Thoracic aorta (tissue), 2 donors: ENCODE results near the gene TTBK1. TPM values are rescaled to one million over a fixed set of nuclear protein-coding genes. Genes with fewer than 3 reads are reported as not detected.

Experiments
- ATAC-seq: fragments of 150-250 bp; one replicate; pipeline ENCODE4 v1.8.0; 2017; ENCODE audit warnings: low read depth; ENCODE audit not compliant: insufficient number of reproducible peaks, low FRiP score
- DNase-seq: peaks from one replicate; pipeline ENCODE4 v3.0.0-alpha.2; 2020; ENCODE audit warnings: low spot score
- H3K27ac ChIP-seq, 2 donors: fragments of 200-600 bp; sonication (generic); 1 replicate in 1 of 2; 2 replicates in 1 of 2; pipeline ENCODE4 v1.5.1; 2016; ENCODE audit warnings: mild to moderate bottlenecking in 2 of 2, moderate library complexity in 2 of 2
- H3K27me3 ChIP-seq: fragments of 200-600 bp; sonication (generic); replicated peaks from 2 replicates; pipeline ENCODE4 v1.6.0; 2016; ENCODE audit warnings: mild to moderate bottlenecking; ENCODE audit not compliant: insufficient read depth
- H3K36me3 ChIP-seq: fragments of 200-600 bp; sonication (generic); one replicate; pipeline ENCODE4 v1.5.1; 2016
- H3K4me1 ChIP-seq, 2 donors: fragments of 200-600 bp; sonication (generic); 1 replicate in 1 of 2; 2 replicates in 1 of 2; pipeline versions ENCODE4 v1.5.1 to v1.6.0; 2016; ENCODE audit warnings: low read depth in 2 of 2, mild to moderate bottlenecking in 1 of 2; ENCODE audit not compliant: control insufficient read depth in 1 of 2
- H3K4me3 ChIP-seq: fragments of 200-600 bp; sonication (generic); 2 replicates; pipeline ENCODE4 v1.5.1; 2016; ENCODE audit warnings: mild to moderate bottlenecking
- H3K9me3 ChIP-seq: fragments of 200-600 bp; sonication (generic); 2 replicates; pipeline ENCODE4 v1.5.1; 2016
- total RNA-seq, 2 donors: library from RNA; depleted of rRNA; stranded (reverse); fragments of >200 nt; gene quantifications; one replicate each; pipeline versions ENCODE4 v1.1.0 to v1.2.3, GENCODE V29; 2016
- TF ChIP-seq, protein P1 (sequence below): fragments of 200-600 bp; sonication (generic); IDR thresholded peaks from one replicate; pipeline ENCODE4 v1.5.1; 2019; ENCODE audit warnings: antibody characterized with exemption

TTBK1 gene
- total RNA-seq, 2 donors from 2014 or later: not detected

DNA sequence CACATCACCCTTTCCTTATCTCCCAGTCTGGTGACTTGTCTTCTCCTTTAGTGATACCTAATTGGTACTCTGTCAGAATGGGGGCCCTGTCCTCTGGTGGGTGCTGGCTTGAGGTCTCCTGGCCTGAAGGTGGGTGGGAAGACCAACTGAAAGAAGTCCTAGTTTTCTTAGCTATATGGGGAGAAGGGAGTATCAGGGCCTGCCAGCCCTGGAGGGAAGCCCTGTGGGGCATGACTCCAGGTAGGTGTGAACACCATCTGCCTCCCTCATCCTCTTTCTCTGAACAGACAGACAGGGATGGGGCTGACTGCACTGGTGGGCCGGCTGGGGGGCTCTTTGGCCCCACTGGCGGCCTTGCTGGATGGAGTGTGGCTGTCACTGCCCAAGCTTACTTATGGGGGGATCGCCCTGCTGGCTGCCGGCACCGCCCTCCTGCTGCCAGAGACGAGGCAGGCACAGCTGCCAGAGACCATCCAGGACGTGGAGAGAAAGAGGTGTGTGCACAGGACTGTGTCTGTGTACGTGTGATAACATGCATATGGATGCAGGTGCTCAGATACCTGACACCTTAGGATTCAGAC is 60.6 kb downstream of the TTBK1 start:
- H3K4me1 ChIP-seq: peaks cover 0 to 8% of the 10 kb centered on the region in 2 donors
- H3K4me3 ChIP-seq: no peak overlapping the region
- no peaks in the 10 kb centered on the region for H3K27me3 ChIP-seq
- no peaks in the 10 kb centered on the region for H3K9me3 ChIP-seq
- ATAC-seq (no peak), DNase-seq (no peak)
- no peaks in the 10 kb centered on the region for H3K36me3 ChIP-seq
- TF ChIP-seq, protein P1, sequence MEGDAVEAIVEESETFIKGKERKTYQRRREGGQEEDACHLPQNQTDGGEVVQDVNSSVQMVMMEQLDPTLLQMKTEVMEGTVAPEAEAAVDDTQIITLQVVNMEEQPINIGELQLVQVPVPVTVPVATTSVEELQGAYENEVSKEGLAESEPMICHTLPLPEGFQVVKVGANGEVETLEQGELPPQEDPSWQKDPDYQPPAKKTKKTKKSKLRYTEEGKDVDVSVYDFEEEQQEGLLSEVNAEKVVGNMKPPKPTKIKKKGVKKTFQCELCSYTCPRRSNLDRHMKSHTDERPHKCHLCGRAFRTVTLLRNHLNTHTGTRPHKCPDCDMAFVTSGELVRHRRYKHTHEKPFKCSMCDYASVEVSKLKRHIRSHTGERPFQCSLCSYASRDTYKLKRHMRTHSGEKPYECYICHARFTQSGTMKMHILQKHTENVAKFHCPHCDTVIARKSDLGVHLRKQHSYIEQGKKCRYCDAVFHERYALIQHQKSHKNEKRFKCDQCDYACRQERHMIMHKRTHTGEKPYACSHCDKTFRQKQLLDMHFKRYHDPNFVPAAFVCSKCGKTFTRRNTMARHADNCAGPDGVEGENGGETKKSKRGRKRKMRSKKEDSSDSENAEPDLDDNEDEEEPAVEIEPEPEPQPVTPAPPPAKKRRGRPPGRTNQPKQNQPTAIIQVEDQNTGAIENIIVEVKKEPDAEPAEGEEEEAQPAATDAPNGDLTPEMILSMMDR: no peak
- H3K27ac ChIP-seq: no peak overlapping the region

DNA sequence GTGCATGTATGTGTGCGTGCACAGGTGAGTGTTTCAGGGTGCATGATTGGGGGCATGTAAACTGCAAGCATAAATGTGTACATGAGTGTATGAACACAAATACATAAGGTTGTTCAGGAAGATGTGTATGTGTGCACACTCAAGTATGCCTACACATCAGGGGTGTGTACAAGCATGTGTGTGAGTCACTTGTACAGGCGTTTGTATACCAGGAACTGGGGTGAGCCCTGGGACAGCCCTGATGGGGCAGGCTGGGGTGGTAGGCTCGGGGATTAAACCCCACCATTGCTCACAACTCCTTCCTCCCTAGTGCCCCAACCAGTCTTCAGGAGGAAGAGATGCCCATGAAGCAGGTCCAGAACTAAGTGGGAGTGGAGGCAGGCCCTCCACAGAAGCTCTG is 61.1 kb downstream of the TTBK1 start:
- Histone ChIP-seq H3K4me1 (peaks cover 0 to 11% of the 10 kb centered on the region in 2 donors), H3K9me3 (no peaks in the 10 kb centered on the region), H3K27me3 (no peaks in the 10 kb centered on the region), H3K36me3 (no peaks in the 10 kb centered on the region), H3K4me3 (no peak overlapping the region), H3K27ac (no peak overlapping the region)
- ATAC-seq (no peak), DNase-seq (no peak)
- TF ChIP-seq, protein P1: no peak

DNA sequence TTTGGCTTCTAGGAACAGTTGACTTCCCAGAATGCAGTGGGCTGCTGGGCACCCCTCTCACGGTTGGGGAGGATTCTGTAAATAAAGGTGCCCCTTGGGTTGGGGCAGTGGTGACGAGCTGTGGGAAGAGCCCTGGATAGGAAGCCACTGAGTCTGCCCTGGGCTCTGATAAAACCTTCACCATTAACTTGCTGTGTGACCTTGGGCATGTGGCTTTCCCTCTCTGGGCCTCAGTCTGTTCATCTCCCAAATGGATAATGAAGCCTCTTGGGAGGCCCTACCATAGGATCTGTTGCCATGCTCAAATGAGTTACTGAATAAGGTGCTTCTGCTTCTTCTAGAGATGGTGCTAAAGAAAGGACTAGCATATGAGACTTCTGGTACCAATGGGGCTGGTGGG is 61.6 kb downstream of the TTBK1 start:
- no peak overlapping the region for H3K27ac ChIP-seq
- no peaks in the 10 kb centered on the region for H3K36me3 ChIP-seq
- no peak for DNase-seq
- H3K4me3 ChIP-seq: no peak overlapping the region
- no peaks in the 10 kb centered on the region for H3K9me3 ChIP-seq
- TF ChIP-seq, protein P1: no peak
- H3K27me3 ChIP-seq: no peaks in the 10 kb centered on the region
- peaks cover 0 to 11% of the 10 kb centered on the region in 2 donors for H3K4me1 ChIP-seq
- ATAC-seq: no peak

DNA sequence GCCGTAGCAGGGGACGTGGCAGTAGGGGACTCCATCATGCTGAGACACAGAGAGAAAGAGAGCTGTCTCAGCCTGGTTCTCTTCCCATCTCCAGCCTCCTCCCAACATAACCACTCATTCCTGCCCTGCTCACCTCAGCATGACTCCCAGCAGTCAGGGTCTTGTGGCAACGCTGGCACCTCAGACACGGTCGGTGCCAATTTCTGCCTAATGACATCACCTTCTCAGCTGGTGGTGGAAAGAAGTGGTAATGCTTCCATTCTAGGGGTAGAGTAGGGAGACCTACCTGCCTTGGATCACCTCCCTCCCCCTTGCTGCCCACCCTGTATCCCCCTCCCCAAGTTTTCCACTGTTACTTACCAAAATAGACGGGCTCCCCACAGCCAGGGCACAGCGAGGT is 62.8 kb downstream of the TTBK1 start:
- H3K27me3 ChIP-seq: no peaks in the 10 kb centered on the region
- DNase-seq: no peak
- no peaks in the 10 kb centered on the region for H3K9me3 ChIP-seq
- H3K4me3 ChIP-seq: no peak overlapping the region
- no peak overlapping the region for H3K27ac ChIP-seq
- peaks cover 0 to 11% of the 10 kb centered on the region in 2 donors for H3K4me1 ChIP-seq
- TF ChIP-seq, protein P1: no peak
- ATAC-seq: no peak
- H3K36me3 ChIP-seq: no peaks in the 10 kb centered on the region

DNA sequence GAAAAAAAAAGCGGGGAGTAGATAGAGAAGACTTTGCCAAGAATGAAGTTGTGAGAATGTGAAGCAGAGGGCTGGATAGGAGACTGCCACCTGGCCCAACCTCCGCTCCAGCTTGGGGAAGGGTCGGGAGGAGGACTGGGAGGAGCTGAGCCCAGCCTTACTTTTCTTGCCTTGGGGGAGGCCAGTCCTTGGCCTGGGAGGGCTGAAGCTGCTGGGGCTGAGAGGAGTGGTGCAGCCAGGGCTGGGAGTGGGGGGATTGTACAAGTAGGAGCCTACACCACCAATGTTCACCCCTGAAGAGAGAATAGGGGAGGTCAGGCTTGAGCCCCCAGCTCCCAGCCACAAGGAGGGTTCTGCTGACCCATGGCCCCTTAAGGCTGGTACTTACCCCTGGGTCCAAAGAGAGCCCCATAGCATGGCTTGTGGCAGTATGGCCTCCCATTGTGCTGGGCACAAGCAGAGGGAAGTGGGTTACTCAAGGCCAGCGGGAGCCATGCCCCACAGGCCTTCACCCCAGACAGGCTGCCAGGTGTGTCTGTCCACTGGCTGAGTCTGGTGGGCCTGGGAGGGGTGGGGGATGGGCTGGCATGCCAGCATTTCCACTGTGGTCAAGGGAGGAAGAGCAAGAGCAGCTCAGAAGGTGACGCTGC is 64.3 kb downstream of the TTBK1 start:
- Histone ChIP-seq H3K4me3 (no peak overlapping the region), H3K36me3 (no peaks in the 10 kb centered on the region), H3K27me3 (no peaks in the 10 kb centered on the region), H3K4me1 (peaks cover 0 to 11% of the 10 kb centered on the region in 2 donors), H3K9me3 (no peaks in the 10 kb centered on the region), H3K27ac (no peak overlapping the region)
- no peak for DNase-seq
- no peak for ATAC-seq
- TF ChIP-seq, protein P1: no peak
